Stimulated activated CD8-positive, alpha-beta memory T cell treated with anti-CD3 and anti-CD28 coated beads, Interleukin-7, amount 100 ng/mL, for 4 hours (primary cell): Measurements from ENCODE around the gene ITGA8.
"Not testable (repeated sequence)": the region's sequence is repeated elsewhere in the genome, so short reads cannot be mapped to it uniquely, and the experiment has no call there.

Source experiments
- DNase-seq, 2 donors: peaks; one replicate each; pipeline ENCODE4 v3.0.0-alpha.2; 2020; ENCODE audit warnings: low read depth in 2 of 2

Gene ITGA8

GRCh38 chr10:15684768-15685167, 35.0 kb downstream of the ITGA8 start:
- DNase-seq, result no peak

- no peak for DNase-seq
These were observed 38.6 kb downstream of the ITGA8 start for GRCh38 chr10:15681076-15681475.

GRCh38 chr10:15678851-15679250, 40.9 kb downstream of the ITGA8 start:
- no peak for DNase-seq

GRCh38 chr10:15672469-15672868, 47.3 kb downstream of the ITGA8 start:
- no peak for DNase-seq

- no peak for DNase-seq
These were observed 48.8 kb downstream of the ITGA8 start for GRCh38 chr10:15670880-15671279.

GRCh38 chr10:15661574-15661973, 58.1 kb downstream of the ITGA8 start:
- DNase-seq, result no peak

GRCh38 chr10:15660990-15661389, 58.7 kb downstream of the ITGA8 start:
- DNase-seq, result no peak

GRCh38 chr10:15658069-15658702, 61.5 kb downstream of the ITGA8 start:
- no peak for DNase-seq

GRCh38 chr10:15652757-15653156, 67.0 kb downstream of the ITGA8 start:
- DNase-seq, result no peak

GRCh38 chr10:15652117-15652516, 67.6 kb downstream of the ITGA8 start:
- DNase-seq, result no peak

GRCh38 chr10:15651175-15651574, 68.5 kb downstream of the ITGA8 start:
- no peak for DNase-seq

GRCh38 chr10:15642095-15642494, 77.6 kb downstream of the ITGA8 start:
- DNase-seq, result no peak

- DNase-seq, result no peak
These were observed 79.1 kb downstream of the ITGA8 start for GRCh38 chr10:15640536-15641085.

GRCh38 chr10:15636446-15636845, 83.3 kb downstream of the ITGA8 start:
- no peak for DNase-seq

- DNase-seq, result no peak
These were observed 87.1 kb downstream of the ITGA8 start for GRCh38 chr10:15632456-15633091.

- DNase-seq, result not testable (repeated sequence)
These were observed 88.5 kb downstream of the ITGA8 start for GRCh38 chr10:15631205-15631604.

- no peak for DNase-seq
These were observed 89.4 kb downstream of the ITGA8 start for GRCh38 chr10:15630353-15630752.

- no peak for DNase-seq
These were observed 92.0 kb downstream of the ITGA8 start for GRCh38 chr10:15627617-15628196.

GRCh38 chr10:15626937-15627336, 92.8 kb downstream of the ITGA8 start:
- no peak for DNase-seq

- DNase-seq, result no peak
These were observed 94.5 kb downstream of the ITGA8 start for GRCh38 chr10:15625261-15625660.

GRCh38 chr10:15624401-15625196, 95.1 kb downstream of the ITGA8 start:
- no peak for DNase-seq

- DNase-seq, result no peak
These were observed 98.7 kb downstream of the ITGA8 start for GRCh38 chr10:15620836-15621515.
